HG02885 (cell line): ENCODE measurements around the gene POLR2J3.
"Not testable (repeated sequence)": the region's sequence is repeated elsewhere in the genome, so short reads cannot be mapped to it uniquely, and the experiment has no call there.

Source experiments
- ATAC-seq: cut with Tn5 transposase; IDR thresholded peaks from one replicate; pipeline ENCODE4 v1.9.1; 2021; ENCODE audit warnings: mild to moderate bottlenecking; ENCODE audit not compliant: unreplicated experiment, poor library complexity

Gene POLR2J3

DNA sequence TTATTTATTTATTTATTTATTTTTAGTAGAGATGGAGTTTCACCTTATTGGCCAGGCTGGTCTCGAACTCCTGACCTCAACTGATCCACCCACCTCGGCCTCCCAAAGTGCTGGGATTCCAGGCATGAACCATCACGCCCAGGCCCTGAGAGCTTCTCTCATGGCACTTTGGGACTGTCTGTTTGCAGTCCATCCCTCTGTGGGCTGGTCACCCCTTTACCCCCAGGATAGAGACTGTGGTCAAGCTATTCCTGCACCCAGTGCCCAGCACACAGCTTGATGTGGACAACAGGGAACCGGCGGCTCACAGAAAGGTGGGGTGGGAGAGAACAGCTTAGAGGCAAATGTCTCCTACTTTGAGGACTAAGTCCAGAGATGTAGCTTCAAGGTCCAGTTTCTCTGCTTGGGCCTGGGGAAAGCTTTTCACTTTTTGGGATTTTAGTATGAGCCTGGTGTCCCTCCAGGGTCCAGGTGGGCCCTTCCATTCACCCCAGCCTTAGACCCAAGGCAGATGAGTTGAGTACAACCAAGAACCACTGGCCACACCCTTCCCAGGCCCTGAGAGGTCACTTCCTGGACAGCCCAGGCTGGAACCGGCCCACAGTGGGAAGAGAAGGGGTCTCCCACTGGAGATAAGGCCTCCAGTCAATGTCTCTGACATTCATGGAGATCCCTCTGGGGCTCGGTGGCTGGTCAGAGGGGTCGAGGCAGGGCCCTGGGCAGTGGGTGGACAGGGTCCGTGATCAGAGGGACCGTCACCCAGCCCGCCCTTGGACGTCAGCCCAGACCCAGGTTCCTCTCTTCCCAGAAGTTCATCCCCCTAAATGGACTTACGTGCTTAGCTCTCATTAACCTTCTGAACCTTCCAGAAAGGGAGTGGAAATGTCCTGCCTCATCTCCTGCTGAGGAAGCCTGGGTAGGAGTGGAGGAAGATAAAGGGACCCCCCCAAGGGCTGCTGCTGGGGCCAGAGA, 44.3 kb downstream of the POLR2J3 start:
- ATAC-seq: not testable (repeated sequence)

DNA sequence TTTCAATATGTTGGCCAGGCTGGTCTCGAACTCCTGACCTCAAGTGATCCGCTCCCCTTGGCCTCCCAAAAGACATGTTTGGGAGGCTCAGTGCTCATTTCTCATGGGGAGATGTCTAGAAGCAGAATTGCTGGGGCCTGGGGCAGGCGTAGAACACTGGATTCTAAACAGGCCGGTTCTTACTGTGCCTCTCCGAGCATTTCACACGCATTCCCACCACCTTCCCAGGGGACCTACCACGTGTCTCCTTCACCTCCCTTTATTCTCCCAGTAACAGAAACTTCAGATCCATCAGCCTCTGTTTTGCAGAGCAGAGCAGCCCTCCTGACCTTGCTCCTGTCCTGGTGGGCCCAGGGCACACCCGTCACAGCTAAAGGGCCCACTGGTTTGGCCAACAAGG, 45.2 kb downstream of the POLR2J3 start:
- ATAC-seq: not testable (repeated sequence)

DNA sequence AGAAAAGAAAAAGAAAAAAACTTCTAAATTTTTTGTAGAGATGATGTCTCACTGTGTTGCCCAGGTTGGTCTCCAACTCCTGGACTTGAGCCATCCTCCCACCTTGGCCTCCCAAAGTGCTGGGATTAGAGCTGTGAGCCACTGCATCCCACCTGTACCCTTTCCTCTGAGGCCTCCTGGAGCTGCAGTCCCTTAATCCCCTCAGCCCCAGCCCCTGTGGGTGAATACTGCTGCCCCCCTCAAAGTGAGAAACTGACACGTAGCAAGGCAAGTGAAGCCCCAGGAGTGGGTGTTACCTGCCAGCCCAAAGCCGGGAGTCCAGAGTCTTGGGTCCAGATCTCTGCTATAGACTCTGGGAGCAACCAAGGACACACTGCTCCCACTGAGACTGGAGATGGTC, 47.6 kb downstream of the POLR2J3 start:
- not testable (repeated sequence) for ATAC-seq

DNA sequence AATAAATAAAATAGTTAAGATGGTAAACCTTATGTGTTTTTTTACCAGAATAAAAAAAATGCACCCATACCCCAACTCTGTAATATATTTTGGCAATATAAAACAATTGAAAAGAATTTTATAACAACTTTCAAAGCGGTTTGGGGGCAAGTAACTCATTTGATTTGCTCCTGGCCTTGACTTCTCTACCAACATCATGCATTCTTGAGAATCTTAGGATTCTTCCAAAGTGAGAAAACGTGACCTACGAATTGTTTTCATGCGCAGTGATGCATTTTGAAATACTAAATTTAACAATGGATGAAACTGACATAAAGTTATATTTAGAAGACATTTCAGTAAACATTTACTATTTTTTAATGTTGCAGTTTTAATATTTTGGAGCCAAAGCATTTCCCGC, 51.6 kb downstream of the POLR2J3 start:
- ATAC-seq: not testable (repeated sequence)

DNA sequence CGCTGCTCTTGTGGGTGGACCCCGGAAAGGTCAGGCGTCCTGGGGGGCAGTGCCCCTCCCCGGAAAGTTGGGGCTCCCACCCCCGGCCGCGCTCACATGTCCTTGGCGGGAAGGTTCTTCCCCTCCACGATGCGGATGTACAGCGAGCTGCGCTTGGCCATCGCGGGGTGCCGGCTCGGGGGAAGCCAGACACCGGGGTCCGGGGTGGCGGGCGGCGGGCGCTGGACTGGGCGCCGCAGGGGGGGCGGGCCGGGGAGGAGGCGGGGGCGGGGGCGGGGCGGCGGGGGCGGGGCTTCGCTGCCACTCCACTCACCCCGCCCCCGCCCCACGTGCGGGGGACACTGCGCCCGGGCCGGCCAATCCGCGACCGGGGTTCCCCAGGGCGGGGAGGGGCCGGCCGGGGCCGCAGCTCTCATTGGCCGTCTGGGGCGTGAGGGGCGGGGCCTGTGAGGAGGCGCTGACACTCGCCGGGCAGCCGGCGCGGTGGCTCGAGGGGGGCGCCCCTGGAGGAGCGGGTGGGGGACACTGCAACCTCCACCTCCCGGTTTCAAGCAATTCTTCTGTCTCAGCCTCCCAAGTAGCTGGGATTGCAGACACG, 54.7 kb downstream of the POLR2J3 start, which contains the start of gene RASA4B:
RASA4B (minus strand) TSS at position 228 of the 598 bp plus-strand sequence; CDS start at position 161, 67 bp downstream.
- ATAC-seq: peak; percentile 85
